ENCODE data around the gene ARPC1B.
"Not testable (repeated sequence)": the region's sequence is repeated elsewhere in the genome, so short reads cannot be mapped to it uniquely, and the experiment has no call there.

ARPC1B gene

GRCh38 chr7:99366646-99367045, 7.9 kb upstream of the ARPC1B start:
- DNase-seq (ENCODE audit: low read depth in 4 of 4, low spot score in 1 of 4), result no peak

- no peak for DNase-seq (ENCODE audit: low read depth in 4 of 4, low spot score in 1 of 4)
Observed at GRCh38 chr7:99368750-99369389, 5.7 kb upstream of the ARPC1B start.

- no peak for DNase-seq (ENCODE audit: low read depth in 4 of 4, low spot score in 1 of 4)
Observed at GRCh38 chr7:99369767-99370391, 4.7 kb upstream of the ARPC1B start.

GRCh38 chr7:99371376-99371920, 3.1 kb upstream of the ARPC1B start:
- no peak for DNase-seq (ENCODE audit: low read depth in 4 of 4, low spot score in 1 of 4)

- DNase-seq (ENCODE audit: low read depth in 4 of 4, low spot score in 1 of 4), result no peak
Observed at GRCh38 chr7:99372275-99373090, 2.0 kb upstream of the ARPC1B start.

GRCh38 chr7:99373091-99374066, 1.2 kb upstream of the ARPC1B start:
- no peak for DNase-seq (ENCODE audit: low read depth in 4 of 4, low spot score in 1 of 4)

- DNase-seq (ENCODE audit: low read depth in 4 of 4, low spot score in 1 of 4), result peak in 1 of 4 experiments; percentile 60
Observed at GRCh38 chr7:99375070-99375807, 709 bp downstream of the ARPC1B start.

- DNase-seq (ENCODE audit: low read depth in 4 of 4, low spot score in 1 of 4), result peak in 1 of 4 experiments; percentile 32
Observed at GRCh38 chr7:99379043-99379577, 4.6 kb downstream of the ARPC1B start.

- DNase-seq (ENCODE audit: low read depth in 4 of 4, low spot score in 1 of 4), result not testable (repeated sequence)
Observed at GRCh38 chr7:99379693-99380031, 5.1 kb downstream of the ARPC1B start.

- no peak for DNase-seq (ENCODE audit: low read depth in 4 of 4, low spot score in 1 of 4)
Observed at GRCh38 chr7:99380032-99380822, 5.7 kb downstream of the ARPC1B start.

GRCh38 chr7:99380823-99381663, 6.5 kb downstream of the ARPC1B start:
- DNase-seq (ENCODE audit: low read depth in 4 of 4, low spot score in 1 of 4), result peak; percentile 61 to 83 (median 70)

- no peak for DNase-seq (ENCODE audit: low read depth in 4 of 4, low spot score in 1 of 4)
Observed at GRCh38 chr7:99381664-99382075, 7.1 kb downstream of the ARPC1B start.

- no peak for DNase-seq (ENCODE audit: low read depth in 4 of 4, low spot score in 1 of 4)
Observed at GRCh38 chr7:99383203-99383602, 8.7 kb downstream of the ARPC1B start.

GRCh38 chr7:99383791-99384370, 9.4 kb downstream of the ARPC1B start:
- no peak for DNase-seq (ENCODE audit: low read depth in 4 of 4, low spot score in 1 of 4)

GRCh38 chr7:99384523-99384922, 10.0 kb downstream of the ARPC1B start:
- DNase-seq (ENCODE audit: low read depth in 4 of 4, low spot score in 1 of 4), result no peak

- no peak for DNase-seq (ENCODE audit: low read depth in 4 of 4, low spot score in 1 of 4)
Observed at GRCh38 chr7:99385564-99385963, 11.0 kb downstream of the ARPC1B start.

- no peak for DNase-seq (ENCODE audit: low read depth in 4 of 4, low spot score in 1 of 4)
Observed at GRCh38 chr7:99386584-99387238, 12.2 kb downstream of the ARPC1B start.

All from stimulated activated CD4-positive, alpha-beta T cell treated with anti-CD3 and anti-CD28 coated beads, Interleukin-1b, Interleukin-23, amount 100 ng/mL, for 24 hours (primary cell).